PC-3 (cell line): ENCODE results near the gene TRIM37. TPM values are rescaled to one million over a fixed set of nuclear protein-coding genes. Genes with fewer than 3 reads are reported as not detected.

Source experiments
- ATAC-seq: fragments of 200-7000 bp; cut with Tn5 transposase; 2 replicates; pipeline ENCODE4 v1.9.1; 2020; ENCODE audit warnings: mild to moderate bottlenecking, moderate library complexity
- BruUV-seq: library from RNA; stranded (reverse); fragments of 400-500 nt; replicated peaks from 2 replicates; lab custom pipeline; 2021; lab: Mats Ljungman, UMichigan
- CTCF ChIA-PET: fragments of 300-600 bp; sonication (Branson Sonifier 250); formaldehyde crosslinking; loops from one replicate; lab custom pipeline; 2022; ENCODE audit warnings: antibody characterized with exemption; lab: Charles Lee
- POLR2A ChIA-PET: fragments of 300-600 bp; sonication (Branson Sonifier 250); formaldehyde crosslinking; loops from one replicate; lab custom pipeline; 2022; ENCODE audit warnings: antibody characterized with exemption; ENCODE audit not compliant: unreplicated experiment; lab: Charles Lee
- DNase-seq: peaks from one replicate; pipeline ENCODE4 v3.0.0-alpha.2; 2015
- H2AFZ ChIP-seq: fragments of 300-600 bp; sonication (generic); 2 replicates; pipeline ENCODE4 v1.6.0; 2016; ENCODE audit warnings: antibody characterized with exemption, low read length
- H3F3A ChIP-seq: fragments of 300-600 bp; sonication (generic); one replicate; pipeline ENCODE4 v1.6.0; 2017; ENCODE audit warnings: antibody characterized with exemption, low read length, control low read depth, mild to moderate bottlenecking; ENCODE audit not compliant: unreplicated experiment
- H3K27ac ChIP-seq: fragments of 300-600 bp; sonication (generic); 2 replicates; pipeline ENCODE4 v1.5.1; 2016; ENCODE audit warnings: mild to moderate bottlenecking, low read length
- H3K27me3 ChIP-seq: fragments of 300-600 bp; sonication (generic); 2 replicates; pipeline ENCODE4 v1.6.1; 2016; ENCODE audit warnings: low read length, mixed read lengths
- H3K36me3 ChIP-seq: fragments of 300-600 bp; sonication (generic); 2 replicates; pipeline ENCODE4 v1.6.1; 2016; ENCODE audit warnings: low read depth, mixed run types, low read length, mixed read lengths
- H3K4me1 ChIP-seq: fragments of 300-600 bp; sonication (generic); 2 replicates; pipeline ENCODE4 v1.5.1; 2016; ENCODE audit warnings: low read length; ENCODE audit not compliant: insufficient read depth
- H3K4me2 ChIP-seq: fragments of 300-600 bp; sonication (generic); 2 replicates; pipeline ENCODE4 v1.6.0; 2016; ENCODE audit warnings: low read length
- H3K4me3 ChIP-seq: fragments of 300-600 bp; sonication (generic); 2 replicates; pipeline ENCODE4 v1.5.1; 2016; ENCODE audit warnings: mild to moderate bottlenecking, low read length, mixed read lengths
- H3K79me2 ChIP-seq: fragments of 300-600 bp; sonication (generic); 2 replicates; pipeline ENCODE4 v1.6.1; 2017; ENCODE audit warnings: low read length, mixed read lengths
- H3K9ac ChIP-seq: fragments of 300-600 bp; sonication (generic); 2 replicates; pipeline ENCODE4 v1.6.0; 2016; ENCODE audit warnings: mild to moderate bottlenecking, low read length
- H3K9me2 ChIP-seq: fragments of 300-600 bp; sonication (generic); replicated peaks from 2 replicates; pipeline ENCODE4 v1.6.1; 2016; ENCODE audit warnings: mixed run types, low read length, mixed read lengths
- H3K9me3 ChIP-seq: fragments of 300-600 bp; sonication (generic); 2 replicates; pipeline ENCODE4 v1.6.1; 2016; ENCODE audit warnings: low read length, mixed read lengths
- H4K20me1 ChIP-seq: fragments of 300-600 bp; sonication (generic); 2 replicates; pipeline ENCODE4 v1.6.1; 2016; ENCODE audit warnings: low read length, mixed read lengths
- CTCF ChIP-seq: fragments of 300-600 bp; sonication (generic); conservative IDR thresholded peaks from 2 replicates; pipeline ENCODE4 v1.5.1; 2017; ENCODE audit warnings: antibody characterized with exemption, low read depth, mild to moderate bottlenecking, low read length
- EZH2 ChIP-seq: fragments of 300-600 bp; sonication (generic); IDR thresholded peaks from one replicate; pipeline ENCODE4 v1.6.1; 2017; ENCODE audit warnings: antibody characterized with exemption, mild to moderate bottlenecking, low read length; ENCODE audit not compliant: unreplicated experiment
- EZH2phosphoT487 ChIP-seq: fragments of 300-600 bp; sonication (generic); IDR thresholded peaks from 2 replicates; pipeline ENCODE4 v1.6.1; 2018; ENCODE audit warnings: mild to moderate bottlenecking, antibody characterized with exemption, low read length, borderline replicate concordance
- intact Hi-C: fragments of 100-400 bp; cut with micrococcal nuclease; formaldehyde crosslinking; loops from 2 replicates; pipeline ENCODE4 v1.9.0; 2023
- total RNA-seq: library from RNA; depleted of rRNA; stranded (reverse); fragments of >200 nt; gene quantifications from 2 replicates; pipeline ENCODE4 v1.2.3, GENCODE V29; 2014

TRIM37 gene
- total RNA-seq, 1 experiment from 2014 or later = 35.1 TPM

- H3K4me2 ChIP-seq = no peak overlapping the region
- intact Hi-C loops = loop anchor here (5.0 kb wide), 1 partner anchor 125 kb away; no protein-coding TSS in a partner anchor
- no peaks in the 10 kb centered on the region for H3K9me3 ChIP-seq
- no peak overlapping the region for H3K9ac ChIP-seq
- no peaks in the 10 kb centered on the region for H4K20me1 ChIP-seq
- H3K27me3 ChIP-seq = no peaks in the 10 kb centered on the region
- BruUV-seq = no TSS peak
- no peak overlapping the region for H2AFZ ChIP-seq
- H3F3A ChIP-seq = no peaks in the 10 kb centered on the region
- TF ChIP-seq CTCF = no peak
- no peak for TF ChIP-seq EZH2
- TF ChIP-seq EZH2phosphoT487 = no peak
- ATAC-seq (no peak), DNase-seq (no peak)
- H3K27ac ChIP-seq = no peak overlapping the region
- peaks cover 22% of the 10 kb centered on the region for H3K4me1 ChIP-seq
- ChIA-PET POLR2A (no interaction called here), CTCF (no interaction called here)
- H3K9me2 ChIP-seq = no peaks in the 10 kb centered on the region
- H3K4me3 ChIP-seq = no peak overlapping the region
- H3K36me3 ChIP-seq = peaks cover 25% of the 10 kb centered on the region
- no peaks in the 10 kb centered on the region for H3K79me2 ChIP-seq
Measured at GRCh38 chr17:58996968-58997367, 109.7 kb downstream of the TRIM37 start.

GRCh38 chr17:58995247-58995940, 111.3 kb downstream of the TRIM37 start:
- Histone ChIP-seq H2AFZ (no peak overlapping the region), H3K36me3 (peaks cover 23% of the 10 kb centered on the region), H3K9ac (no peak overlapping the region), H3K4me1 (peaks cover 16% of the 10 kb centered on the region), H3K4me2 (no peak overlapping the region), H3F3A (no peaks in the 10 kb centered on the region), H3K4me3 (no peak overlapping the region), H3K9me3 (no peaks in the 10 kb centered on the region), H3K27ac (no peak overlapping the region), H3K9me2 (no peaks in the 10 kb centered on the region), H3K79me2 (no peaks in the 10 kb centered on the region), H4K20me1 (no peaks in the 10 kb centered on the region), H3K27me3 (no peaks in the 10 kb centered on the region)
- ChIA-PET POLR2A (interaction anchor here (0.6 to 0.7 kb wide), 3 partner anchors 42 to 688 kb away, joined by 3 to 10 read pairs (median 3); no protein-coding TSS in a partner anchor), CTCF (no interaction called here)
- peak; percentile 23; the same call in 1 of the 2 replicates for ATAC-seq
- DNase-seq = no peak
- BruUV-seq = no TSS peak
- intact Hi-C loops = loop anchor here (5.0 kb wide), 1 partner anchor 123 kb away; no protein-coding TSS in a partner anchor
- TF ChIP-seq CTCF (no peak), EZH2 (no peak), EZH2phosphoT487 (no peak)

GRCh38 chr17:58993311-58993710, 113.4 kb downstream of the TRIM37 start:
- Histone ChIP-seq H3K9ac (no peak overlapping the region), H3K27ac (no peak overlapping the region), H3K9me3 (no peaks in the 10 kb centered on the region), H3K27me3 (no peaks in the 10 kb centered on the region), H3K36me3 (peaks cover 10% of the 10 kb centered on the region; the same call in 1 of the 2 replicates), H3F3A (no peaks in the 10 kb centered on the region), H3K79me2 (no peaks in the 10 kb centered on the region), H3K4me2 (no peak overlapping the region), H2AFZ (no peak overlapping the region), H3K4me1 (peaks cover 7% of the 10 kb centered on the region), H3K9me2 (no peaks in the 10 kb centered on the region), H3K4me3 (no peak overlapping the region), H4K20me1 (no peaks in the 10 kb centered on the region)
- POLR2A ChIA-PET = no interaction called here
- BruUV-seq = no TSS peak
- intact Hi-C loops = no loop called here
- DNase-seq = no peak
- TF ChIP-seq EZH2phosphoT487 (no peak), CTCF (no peak), EZH2 (no peak)
- no peak for ATAC-seq
- CTCF ChIA-PET = no interaction called here
